Ishikawa (cell line): ENCODE results near the gene ARFRP1.

Experiments
- CEBPB ChIP-seq: IDR thresholded peaks from 2 replicates; pipeline ENCODE4 v1.6.1; 2012
- CREB1 ChIP-seq: IDR thresholded peaks from 2 replicates; pipeline ENCODE4 v1.6.1; 2012; ENCODE audit warnings: low read depth
- EGR1 ChIP-seq: IDR thresholded peaks from 2 replicates; pipeline ENCODE4 v1.6.1; 2012
- EP300 ChIP-seq: IDR thresholded peaks from 2 replicates; pipeline ENCODE4 v1.6.1; 2012; ENCODE audit warnings: borderline replicate concordance
- FOXM1 ChIP-seq: IDR thresholded peaks from 2 replicates; pipeline ENCODE4 v1.6.1; 2012; ENCODE audit warnings: low read depth, borderline replicate concordance
- NFIC ChIP-seq: IDR thresholded peaks from 2 replicates; pipeline ENCODE4 v1.6.1; 2012
- RAD21 ChIP-seq: IDR thresholded peaks from 2 replicates; pipeline ENCODE4 v1.6.1; 2012; ENCODE audit warnings: low read depth
- REST ChIP-seq: IDR thresholded peaks from 2 replicates; pipeline ENCODE4 v1.6.1; 2012; ENCODE audit warnings: low read depth, mild to moderate bottlenecking
- TAF1 ChIP-seq: IDR thresholded peaks from 2 replicates; pipeline ENCODE4 v1.6.1; 2012; ENCODE audit warnings: low read depth, mild to moderate bottlenecking
- TCF12 ChIP-seq: IDR thresholded peaks from 2 replicates; pipeline ENCODE4 v1.6.1; 2012; ENCODE audit warnings: low read depth
- TEAD4 ChIP-seq: IDR thresholded peaks from 2 replicates; pipeline ENCODE4 v1.6.1; 2012
- USF1 ChIP-seq: IDR thresholded peaks from 2 replicates; pipeline ENCODE4 v1.6.1; 2012
- YY1 ChIP-seq: IDR thresholded peaks from 2 replicates; pipeline ENCODE4 v1.6.1; 2012; ENCODE audit warnings: low read depth
- ZBTB7A ChIP-seq: IDR thresholded peaks from 2 replicates; pipeline ENCODE4 v1.6.1; 2012; ENCODE audit warnings: low read depth
- TF ChIP-seq, protein P1 (sequence below): IDR thresholded peaks from 2 replicates; pipeline ENCODE4 v1.6.1; 2012

ARFRP1 gene

GRCh38 chr20:63682384-63683139 is 25.2 kb downstream of the ARFRP1 start:
- TF ChIP-seq TEAD4 (peak; percentile 83), TCF12 (peak; percentile 87), CREB1 (no peak), EP300 (peak; percentile 87), NFIC (peak; percentile 88), YY1 (peak; percentile 61; the same call in 1 of the 2 replicates), USF1 (peak; percentile 50; the same call in 1 of the 2 replicates), RAD21 (no peak), FOXM1 (peak; percentile 65), CEBPB (peak; percentile 76; the same call in 1 of the 2 replicates), EGR1 (no peak; the same call in 1 of the 2 replicates), REST (peak; percentile 6; the same call in 1 of the 2 replicates)

- TF ChIP-seq, protein P1, sequence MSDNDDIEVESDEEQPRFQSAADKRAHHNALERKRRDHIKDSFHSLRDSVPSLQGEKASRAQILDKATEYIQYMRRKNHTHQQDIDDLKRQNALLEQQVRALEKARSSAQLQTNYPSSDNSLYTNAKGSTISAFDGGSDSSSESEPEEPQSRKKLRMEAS, result peak; percentile 32; the same call in 1 of the 2 replicates
- TF ChIP-seq REST, result no peak
Measured at GRCh38 chr20:63681609-63682142, 26.1 kb downstream of the ARFRP1 start.

- TF ChIP-seq CEBPB, result no peak
Measured at GRCh38 chr20:63680857-63681608, 26.7 kb downstream of the ARFRP1 start.

GRCh38 chr20:63680427-63680826 is 27.3 kb downstream of the ARFRP1 start:
- no peak for TF ChIP-seq CEBPB
- TF ChIP-seq TEAD4, result no peak
- TF ChIP-seq NFIC, result no peak
- TF ChIP-seq REST, result no peak
- TF ChIP-seq USF1, result no peak
- no peak for TF ChIP-seq TCF12
- no peak for TF ChIP-seq TAF1
- TF ChIP-seq, protein P1, result no peak
- no peak for TF ChIP-seq FOXM1
- no peak for TF ChIP-seq ZBTB7A
- TF ChIP-seq RAD21, result no peak
- TF ChIP-seq EP300, result no peak
- TF ChIP-seq CREB1, result no peak
- no peak for TF ChIP-seq YY1
- TF ChIP-seq EGR1, result no peak
